DMS79 treated with DMSO at 0.1 percent for 48 hours (cell line): Measurements from ENCODE around the gene TNRC6C.
A peak's percentile ranks its signal among the peaks of the same experiment; 100 is the strongest.
"Not testable (repeated sequence)": the region's sequence is repeated elsewhere in the genome, so short reads cannot be mapped to it uniquely, and the experiment has no call there.

Experiments used
- DNase-seq: peaks from one replicate; lab custom pipeline; 2025; lab: John Stamatoyannopoulos, UW

Gene TNRC6C

DNA sequence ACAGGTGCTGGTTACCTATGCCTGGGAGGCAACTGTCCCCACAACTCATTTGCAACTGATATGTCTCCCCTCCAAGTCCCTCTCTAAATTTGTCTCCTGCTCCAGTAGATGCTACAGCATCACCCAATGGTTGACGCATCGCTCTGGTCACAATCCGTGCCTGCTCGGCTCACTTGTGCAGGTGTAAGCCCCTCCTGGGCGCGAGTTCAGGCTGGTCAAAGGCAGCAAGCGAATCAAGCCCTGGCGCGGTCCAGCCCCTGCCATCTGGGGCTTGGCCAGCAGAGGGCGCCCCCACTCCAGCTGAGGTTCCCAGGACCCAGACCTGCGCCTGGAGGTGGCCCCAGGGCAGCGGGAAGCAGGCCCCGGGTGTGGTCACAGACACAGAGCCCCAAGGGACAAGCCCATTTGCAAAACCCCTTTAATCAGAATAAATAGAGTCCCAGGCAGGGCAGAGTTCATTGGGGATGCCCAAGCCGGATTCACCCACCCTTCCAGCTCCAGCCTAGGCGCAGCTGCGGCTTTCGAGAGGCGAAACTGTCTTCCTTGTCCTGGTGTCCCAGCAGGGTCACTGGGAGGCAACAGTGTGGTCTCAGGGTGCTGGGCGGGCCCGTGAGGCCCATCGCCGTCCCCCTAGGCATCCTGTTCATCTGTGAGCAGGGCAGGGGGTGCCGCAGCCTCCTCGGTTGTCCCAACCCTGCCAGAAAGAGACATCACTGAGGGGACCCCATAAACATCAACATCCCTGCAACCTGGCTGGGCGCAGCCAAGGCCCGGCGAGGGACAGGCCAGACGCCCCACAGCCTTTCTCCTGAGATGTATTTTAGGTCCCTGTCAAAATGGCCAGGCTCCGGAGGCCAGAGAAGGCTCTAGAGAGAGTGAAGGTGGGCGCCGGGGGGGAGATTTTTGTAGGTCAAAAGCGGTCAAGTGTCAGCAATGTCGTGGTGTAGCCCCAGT lies 154.3 kb downstream of the TNRC6C start:
- DNase-seq = peak; percentile 50

DNA sequence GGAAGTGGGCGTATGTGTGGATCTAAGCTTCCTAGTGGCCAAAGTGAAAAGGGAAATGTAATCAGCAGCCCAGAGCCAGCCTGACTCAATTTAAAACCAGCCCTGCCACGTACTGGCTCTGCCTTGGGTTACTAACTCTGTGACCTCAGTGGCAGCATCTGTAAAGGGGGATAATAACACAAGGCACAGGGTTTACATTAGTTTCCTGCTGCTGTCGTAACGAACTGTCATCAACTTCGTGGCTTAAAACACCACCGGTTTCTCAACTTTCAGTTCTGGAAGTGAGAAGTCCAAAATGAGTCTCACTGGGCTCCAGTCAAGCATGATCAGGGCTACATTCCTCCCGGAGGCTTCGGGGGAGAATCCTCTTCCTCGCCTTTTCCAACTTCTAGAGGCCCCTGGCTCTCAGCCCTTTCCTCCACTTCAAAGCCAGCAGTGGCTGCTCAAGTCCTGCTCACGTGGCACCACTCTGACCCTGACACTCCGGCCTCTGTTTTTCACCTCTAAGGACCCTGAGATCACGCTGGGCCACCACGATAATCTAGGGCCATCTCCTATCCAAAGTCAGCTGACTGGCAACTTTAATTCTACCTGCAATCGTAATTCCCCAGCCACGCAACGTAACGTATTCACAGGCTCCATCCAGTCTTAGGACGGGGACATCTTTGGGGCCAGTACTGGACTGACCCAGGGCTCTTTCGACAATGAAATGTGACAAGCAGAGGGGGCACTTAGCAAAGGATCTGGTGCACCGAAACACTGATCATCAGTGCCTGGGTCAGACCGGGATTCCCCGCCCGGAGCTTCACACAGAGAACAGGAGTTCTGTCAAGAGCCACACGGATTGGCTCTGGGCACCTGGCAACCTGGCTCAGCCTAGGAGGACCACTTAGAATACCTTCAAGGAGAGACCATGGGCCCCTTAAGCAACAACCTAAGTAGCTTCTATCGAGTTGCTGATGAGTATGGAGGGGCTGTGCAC lies 155.6 kb downstream of the TNRC6C start:
- no peak for DNase-seq

DNA sequence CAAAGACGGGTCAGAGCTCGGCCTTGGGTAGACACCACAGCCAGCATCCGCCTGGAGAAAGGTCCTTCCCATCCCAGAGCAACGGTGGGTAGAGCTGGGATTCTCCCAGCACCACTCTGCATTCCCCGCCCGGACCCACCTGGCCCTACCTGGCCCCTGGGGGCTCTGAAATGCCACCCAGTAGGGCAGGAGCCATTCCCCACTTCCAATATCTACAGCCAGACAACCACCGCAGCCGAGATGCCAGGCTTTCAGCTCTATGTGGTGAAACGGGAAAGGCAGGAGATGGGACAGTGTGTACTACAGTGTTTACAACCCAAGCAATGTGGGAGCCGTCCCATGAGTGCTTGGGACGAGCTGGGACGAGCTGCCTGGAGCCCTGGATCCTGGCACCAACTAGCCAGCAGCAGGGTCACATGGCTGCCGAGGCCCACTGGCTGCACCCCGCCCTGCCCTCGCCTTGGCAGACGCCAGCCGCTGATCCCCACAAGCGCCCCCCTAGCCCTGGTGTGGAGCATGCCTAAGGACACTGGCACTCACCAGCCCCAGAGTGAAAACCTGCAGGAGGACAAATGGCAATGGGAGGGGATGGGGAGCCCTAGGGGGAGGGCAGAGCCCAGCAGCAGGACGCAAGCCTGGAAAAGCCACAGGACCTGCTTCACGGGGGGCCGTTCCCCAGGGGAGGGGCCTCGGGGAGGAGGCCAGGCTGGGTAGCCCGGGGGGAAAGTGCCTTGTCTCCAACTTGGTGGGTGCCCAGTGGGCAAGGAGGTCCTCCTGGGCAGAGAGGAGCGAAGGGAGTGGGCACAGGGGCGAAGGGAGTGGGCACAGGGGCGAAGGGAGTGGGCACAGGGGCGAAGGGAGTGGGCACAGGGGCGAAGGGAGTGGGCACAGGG lies 156.6 kb downstream of the TNRC6C start:
- DNase-seq = no peak

DNA sequence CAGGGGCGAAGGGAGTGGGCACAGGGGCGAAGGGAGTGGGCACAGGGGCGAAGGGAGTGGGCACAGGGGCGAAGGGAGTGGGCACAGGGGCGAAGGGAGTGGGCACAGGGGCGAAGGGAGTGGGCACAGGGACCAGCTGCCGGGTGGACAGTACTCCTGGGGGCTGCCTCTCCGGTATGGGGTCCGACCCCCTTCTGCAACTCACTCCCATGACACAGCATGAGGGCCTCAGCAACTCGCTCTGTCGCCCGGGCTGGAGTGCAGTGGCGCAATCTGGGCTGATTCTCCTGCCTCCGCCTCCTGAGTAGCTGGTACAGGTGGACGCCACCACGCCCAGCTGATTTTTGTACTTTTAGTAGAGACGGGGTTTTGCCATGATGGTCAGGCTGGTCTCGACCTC lies 157.3 kb downstream of the TNRC6C start:
- not testable (repeated sequence) for DNase-seq

DNA sequence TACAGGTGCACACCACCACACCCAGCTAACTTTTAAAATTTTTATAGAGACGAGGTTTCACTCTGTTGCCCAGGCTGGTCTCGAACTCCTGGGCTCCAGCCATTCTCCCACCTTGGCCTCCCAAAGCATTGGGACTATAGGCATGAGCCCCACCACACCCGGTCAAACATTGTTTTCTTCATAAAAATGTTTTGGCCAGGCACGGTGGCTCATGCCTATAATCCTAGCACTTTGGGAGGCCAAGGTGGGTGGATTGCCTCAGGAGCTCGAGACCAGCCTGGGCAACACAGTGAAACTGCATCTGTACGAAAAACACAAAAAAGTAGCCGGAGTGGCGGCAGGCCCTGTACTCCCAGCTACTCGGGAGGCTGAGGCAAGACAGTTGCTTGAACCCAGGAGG lies 157.9 kb downstream of the TNRC6C start:
- DNase-seq = no peak

DNA sequence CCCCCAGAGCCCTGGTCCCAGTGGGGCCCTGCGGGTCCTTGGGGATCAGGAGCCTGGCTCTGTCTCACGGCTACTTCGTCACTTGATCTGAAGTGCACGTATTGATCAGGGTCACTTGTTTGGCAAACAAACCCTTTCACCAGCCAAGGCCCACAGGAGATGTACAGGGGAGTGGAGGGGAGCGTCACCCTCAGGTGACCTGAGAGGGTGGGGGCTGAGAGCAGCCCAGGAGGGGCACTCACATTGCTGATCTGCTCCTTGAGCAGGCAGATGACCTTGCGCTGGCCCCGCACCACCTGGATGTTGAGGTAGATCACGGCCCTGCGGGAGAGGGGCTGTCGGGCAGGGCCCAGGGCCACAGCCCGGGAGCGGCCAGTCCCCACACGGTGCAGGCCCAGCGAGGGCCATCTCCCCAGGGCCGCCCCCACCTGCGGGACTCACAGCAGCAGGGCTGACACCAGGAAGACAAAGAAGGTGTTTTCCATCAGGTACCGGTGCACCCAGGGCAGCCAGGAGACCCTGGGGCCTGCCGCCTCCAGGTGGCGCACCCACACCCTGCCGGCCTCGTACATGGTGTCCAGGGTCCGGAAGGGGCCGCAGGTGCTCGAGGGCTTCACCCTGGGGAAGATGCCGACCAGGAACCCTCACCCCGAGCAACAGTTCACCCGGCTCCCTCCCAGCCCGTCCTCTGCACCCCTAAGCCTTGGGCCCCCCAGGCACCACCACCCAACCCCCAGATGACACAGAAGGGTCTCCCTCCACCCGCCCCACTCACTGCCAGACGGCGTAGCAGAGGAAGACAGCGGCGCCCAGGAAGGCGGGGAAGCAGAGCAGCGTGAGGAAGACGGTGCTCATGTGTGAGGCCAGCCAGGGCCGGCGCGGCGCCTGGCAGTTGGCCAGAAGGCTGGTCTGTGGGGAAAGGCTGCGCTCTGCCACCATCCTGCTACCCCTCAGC lies 158.8 kb downstream of the TNRC6C start:
- peak; percentile 66 for DNase-seq

DNA sequence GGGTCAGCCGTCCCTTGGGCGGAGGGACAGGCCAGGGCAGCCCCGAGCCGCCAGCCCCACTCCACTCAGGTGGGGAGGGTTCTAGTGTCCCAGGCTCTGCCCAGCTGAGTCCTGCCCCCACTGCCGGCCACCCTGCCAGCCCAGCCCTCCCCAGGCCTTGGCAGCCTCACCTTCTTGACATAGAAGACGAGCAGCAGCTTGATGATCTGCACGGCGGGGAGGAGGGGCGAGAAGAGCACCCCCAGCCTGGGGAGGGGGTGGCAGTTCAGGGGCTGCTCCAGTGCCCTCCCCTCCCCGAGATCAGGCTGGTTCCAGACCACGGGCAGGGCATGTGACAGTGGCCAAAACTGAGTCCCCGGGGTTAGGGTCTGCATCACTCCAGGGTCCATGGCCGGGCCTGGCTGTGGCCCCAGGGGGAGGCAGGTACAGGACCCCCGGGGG lies 160.3 kb downstream of the TNRC6C start:
- DNase-seq = no peak

DNA sequence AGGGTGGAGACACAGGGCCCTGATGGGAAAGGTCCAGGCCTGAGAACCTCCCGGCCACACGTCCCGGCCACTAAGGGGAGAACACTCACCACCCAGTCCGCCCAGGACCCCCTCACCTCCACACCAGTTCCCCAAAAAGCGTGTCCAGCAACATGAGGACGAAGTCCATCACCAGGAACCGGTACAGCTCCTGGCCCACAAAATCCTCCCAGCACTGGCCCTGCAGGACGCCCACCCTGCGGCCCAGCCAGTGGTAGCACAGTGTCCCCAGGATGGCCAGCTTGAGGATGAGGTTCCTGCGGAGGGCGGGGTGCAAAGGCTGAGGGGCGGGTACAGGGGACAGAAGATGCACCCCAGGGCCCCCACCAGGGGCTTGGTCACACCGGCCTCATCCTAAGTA lies 162.0 kb downstream of the TNRC6C start:
- DNase-seq = no peak

DNA sequence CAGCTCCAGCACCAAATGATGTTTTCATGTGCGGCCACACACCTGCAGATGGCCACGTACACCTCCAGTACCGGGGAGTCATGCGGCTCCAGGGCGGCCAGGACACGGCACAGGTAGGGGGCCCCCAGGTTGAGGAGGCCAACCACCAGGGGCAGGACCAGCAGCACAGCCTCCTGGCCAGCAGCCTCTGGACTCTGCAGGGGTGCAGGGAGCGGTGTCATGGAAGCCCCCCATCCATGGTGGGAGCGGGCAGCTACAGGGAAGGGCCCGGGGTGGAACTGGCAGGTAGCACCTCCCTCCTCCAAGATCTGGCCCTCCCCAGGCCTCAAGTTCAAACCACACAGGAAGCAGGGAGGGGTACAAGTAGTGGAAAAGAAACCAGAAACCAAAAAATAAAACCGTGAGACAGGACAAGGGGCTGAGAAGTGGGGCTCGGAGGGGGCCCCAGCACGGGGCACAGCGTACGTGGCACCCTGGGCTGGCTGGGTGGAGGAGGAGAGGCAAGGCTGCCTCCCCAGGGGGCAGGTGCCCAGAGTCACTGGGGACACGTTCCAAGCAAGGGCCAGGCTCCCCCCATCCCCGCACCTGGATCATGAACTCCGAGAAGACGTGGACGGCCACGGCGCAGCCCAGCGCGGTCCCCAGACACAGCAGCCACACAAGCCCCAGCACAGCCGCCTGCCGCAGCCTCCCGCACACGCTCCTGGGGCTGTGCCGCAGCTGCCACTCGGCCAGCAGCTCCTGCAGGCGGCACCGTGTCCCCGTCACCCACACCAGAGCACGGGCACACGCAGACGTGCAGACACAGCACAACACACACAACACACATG lies 162.7 kb downstream of the TNRC6C start:
- DNase-seq = no peak

DNA sequence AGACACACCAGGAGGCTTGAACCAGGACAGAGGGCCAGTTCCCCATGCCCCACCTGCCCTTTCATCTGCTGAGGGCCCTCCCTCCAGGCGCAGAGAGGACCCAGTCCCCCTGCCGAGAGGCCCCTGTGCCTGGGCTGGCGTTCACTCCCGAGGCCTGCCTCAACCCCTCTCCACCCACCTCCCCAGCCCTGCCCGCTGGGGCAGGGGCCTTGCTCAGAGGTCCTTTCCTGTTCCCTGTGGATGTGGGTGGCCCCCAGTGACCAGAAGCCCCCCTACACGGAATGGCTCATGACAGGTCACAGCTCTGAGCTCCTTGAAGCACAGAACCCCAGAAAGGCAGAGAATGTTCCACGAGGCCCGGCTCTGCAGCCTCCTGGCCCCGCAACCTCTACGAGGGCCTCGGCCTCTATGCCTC lies 163.3 kb downstream of the TNRC6C start:
- DNase-seq = no peak

DNA sequence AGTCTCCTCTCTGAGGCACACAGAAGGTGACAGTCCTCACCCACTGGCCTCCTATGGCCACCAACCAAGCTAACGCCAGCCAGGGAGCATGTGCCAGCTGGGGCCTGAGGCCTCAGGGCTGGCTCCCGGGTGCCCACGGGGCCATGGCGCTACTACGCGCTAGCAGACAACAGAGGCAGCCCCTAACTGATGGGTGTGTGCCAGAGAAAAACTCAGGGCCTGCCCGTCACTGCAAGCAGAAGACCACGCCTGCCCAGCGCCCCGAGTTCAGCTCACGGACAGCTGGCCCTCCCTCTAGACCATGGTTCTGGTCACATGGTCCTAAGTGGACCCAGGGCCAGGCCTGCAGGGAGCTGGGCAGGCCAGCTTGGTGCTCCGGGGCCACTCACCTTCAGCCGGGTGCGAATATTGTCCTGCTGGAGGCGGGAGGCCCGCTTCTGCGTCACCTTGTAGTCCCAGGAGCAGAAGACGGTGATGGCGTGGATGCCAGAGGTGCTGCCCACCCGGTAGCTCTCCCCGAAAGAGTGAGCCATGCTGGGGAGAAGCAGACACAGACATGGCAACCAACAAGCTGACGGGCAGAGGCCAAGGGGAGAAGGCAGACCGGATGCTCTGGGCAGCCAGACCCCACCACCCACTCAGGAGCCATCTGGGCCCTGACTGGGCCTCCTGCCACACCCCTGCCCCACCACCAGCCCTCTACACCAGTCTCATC lies 163.9 kb downstream of the TNRC6C start:
- DNase-seq = no peak

DNA sequence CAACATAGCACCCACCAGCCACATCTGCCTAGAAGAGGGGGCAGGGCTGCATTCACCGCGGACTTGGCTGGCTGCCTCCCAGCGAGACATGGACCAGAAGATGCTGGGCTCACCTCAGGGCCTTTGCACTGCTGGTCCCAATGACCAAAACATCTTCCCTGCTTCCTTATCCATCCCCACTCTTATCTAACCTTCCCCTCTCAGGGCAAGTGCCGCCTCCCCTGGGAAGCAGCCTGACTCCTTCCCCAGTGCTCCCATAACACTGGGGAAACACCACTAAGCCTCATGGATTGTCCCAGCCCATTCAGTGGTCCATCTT lies 164.4 kb downstream of the TNRC6C start:
- no peak for DNase-seq

DNA sequence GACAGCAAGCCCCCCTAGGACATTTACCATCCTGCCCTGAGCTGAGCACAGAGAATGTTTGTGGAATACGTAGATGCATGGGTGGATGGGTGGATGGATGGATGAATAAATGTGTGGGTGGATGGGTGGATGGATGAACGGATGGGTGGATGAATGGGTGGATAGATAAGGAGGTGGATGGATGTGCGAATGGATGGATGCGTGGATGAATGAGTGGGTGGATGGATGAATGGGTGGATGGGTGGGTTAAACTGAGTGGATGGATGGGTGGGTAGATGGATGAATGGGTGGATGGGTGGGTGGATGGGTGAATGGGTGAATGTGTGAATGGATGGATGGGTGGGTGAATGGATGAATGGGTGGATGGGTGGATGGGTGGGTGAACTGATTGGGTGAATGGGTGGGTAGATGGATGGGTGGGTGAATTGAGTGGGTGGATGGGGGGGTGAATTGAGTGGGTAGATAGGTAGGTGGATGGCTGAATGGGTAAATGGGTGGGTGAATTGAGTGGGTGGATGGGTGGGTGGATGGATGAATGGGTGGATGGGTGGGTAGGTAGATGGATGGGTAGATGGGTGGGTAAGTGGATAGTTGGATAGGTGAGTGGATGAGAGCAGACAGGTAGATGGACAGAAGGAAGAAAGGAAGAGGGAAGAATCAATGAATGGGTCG lies 164.9 kb downstream of the TNRC6C start:
- no peak for DNase-seq

DNA sequence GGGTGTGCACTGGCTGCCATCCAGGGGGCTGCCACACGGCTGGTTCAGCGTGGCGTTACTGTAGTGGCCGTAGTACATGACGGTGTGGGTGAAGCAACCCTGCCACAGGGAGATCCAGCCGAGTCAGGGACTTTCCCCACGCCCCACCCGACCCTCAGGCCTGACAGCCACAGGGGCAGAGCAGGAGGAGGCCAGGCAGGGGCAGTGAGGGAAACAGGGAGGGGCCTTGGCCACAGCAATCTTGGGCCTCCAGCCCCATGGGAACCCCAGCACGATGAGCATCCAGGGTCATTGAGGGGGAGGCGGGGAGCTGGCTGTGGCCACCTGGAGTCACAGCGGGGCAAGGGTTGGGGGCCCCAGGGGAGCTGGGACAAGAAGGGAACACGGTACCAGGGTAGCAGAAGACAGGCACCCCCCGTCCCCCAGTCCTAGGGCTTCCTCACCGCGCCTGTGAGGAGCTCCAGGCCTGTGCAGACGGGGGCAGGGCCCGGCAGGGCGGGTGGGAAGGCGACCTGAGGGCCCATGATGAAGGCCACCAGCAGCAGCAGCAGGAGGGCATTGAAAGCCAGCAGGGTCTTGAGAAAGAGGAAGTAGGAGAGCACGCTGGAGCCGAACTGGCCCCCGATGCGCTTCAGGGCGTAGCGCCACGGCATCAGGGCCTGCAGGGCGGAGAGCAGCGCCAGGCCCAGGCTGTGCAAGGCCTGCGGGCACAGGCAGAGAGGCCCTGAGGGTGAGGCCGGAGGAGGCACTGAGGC lies 165.8 kb downstream of the TNRC6C start:
- DNase-seq = no peak

DNA sequence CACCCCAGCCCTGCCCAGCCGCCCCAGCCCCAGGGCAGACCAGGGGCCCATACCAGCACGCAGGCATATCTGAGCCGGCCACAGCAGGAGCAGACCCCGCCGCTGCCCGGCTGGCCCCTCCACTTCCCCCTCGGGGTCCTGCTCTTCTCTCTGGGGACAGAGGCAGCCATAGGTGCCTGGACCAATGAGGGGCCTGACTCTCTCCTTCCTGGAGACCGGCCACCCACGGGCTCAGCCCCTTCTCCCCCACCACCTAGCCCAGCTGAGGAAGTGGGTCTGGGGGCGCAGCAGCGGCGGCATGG lies 166.3 kb downstream of the TNRC6C start:
- no peak for DNase-seq

DNA sequence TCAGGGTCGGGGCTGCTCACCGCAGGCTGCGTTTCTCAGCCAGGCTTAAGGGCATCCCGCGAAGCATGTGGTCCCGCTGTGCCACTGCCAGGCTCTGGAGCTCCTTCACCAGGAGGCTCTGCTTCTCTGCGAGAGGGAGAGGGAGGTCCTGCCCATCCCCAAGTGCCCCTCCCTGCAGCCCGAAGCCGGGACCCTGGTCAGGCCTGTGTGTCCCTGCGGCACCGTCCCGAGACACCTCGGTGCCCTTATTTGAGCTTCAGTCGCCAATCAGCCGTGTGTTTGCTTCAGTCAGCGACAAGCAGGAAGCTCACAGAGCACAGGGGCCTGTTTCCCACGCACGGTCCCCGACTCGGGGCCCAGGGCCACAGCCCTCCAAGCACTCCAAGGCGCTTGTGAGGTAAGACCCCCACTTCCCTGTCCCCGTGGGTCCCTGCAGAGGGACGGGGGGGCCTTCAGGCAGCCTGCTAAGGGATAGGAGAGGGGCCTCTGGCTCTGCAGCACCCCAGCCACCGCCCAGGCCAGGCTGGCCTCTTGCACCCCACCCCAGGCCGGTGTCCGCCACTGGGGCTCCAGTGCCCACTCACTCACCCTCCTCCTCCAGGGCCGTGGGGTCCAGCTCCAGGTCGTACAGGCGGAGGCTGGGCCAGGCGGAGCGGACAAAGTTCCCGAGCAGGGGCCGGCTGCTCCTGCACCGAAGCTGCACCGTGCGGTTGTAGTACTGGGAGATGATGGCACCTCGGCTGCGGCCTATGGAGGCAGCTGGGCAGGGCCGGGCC lies 166.8 kb downstream of the TNRC6C start:
- no peak for DNase-seq
